Measurements from ENCODE around the gene CPPED1.
"Not testable (repeated sequence)": the region's sequence is repeated elsewhere in the genome, so short reads cannot be mapped to it uniquely, and the experiment has no call there.

DNA sequence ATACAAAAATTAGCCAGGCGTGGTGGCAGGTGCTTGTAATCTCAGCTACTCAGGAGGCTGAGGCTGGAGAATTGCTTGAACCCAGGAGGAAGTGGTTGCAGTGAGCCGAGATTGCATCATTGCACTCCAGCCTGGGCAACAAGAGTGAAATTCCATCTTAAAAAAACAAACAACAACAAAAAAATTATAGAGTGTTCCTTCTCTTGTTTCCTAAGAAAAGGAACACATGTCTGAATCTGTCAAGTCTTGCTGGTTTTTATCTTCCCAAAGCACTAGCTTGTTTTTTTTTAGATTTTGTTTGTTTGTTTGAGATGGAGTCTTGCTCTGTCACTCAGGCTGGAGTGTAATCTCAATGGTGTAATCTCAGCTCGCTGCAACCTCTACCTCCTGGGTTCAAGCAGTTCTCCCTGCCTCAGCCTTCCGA is 13.1 kb upstream of the CPPED1 start:
- TF ChIP-seq, protein P1, sequence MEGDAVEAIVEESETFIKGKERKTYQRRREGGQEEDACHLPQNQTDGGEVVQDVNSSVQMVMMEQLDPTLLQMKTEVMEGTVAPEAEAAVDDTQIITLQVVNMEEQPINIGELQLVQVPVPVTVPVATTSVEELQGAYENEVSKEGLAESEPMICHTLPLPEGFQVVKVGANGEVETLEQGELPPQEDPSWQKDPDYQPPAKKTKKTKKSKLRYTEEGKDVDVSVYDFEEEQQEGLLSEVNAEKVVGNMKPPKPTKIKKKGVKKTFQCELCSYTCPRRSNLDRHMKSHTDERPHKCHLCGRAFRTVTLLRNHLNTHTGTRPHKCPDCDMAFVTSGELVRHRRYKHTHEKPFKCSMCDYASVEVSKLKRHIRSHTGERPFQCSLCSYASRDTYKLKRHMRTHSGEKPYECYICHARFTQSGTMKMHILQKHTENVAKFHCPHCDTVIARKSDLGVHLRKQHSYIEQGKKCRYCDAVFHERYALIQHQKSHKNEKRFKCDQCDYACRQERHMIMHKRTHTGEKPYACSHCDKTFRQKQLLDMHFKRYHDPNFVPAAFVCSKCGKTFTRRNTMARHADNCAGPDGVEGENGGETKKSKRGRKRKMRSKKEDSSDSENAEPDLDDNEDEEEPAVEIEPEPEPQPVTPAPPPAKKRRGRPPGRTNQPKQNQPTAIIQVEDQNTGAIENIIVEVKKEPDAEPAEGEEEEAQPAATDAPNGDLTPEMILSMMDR (IDR thresholded peaks at IDR 0.05) = not testable (repeated sequence)
- not testable (repeated sequence) for TF ChIP-seq EZH2 (IDR thresholded peaks at IDR 0.05)
